Retinal pigment epithelial cell (primary cell): ENCODE data around the gene ANKS1B.

Experiments used
- DNase-seq: peaks from one replicate; pipeline ENCODE4 v3.0.0-alpha.2; 2010; ENCODE audit warnings: low read depth
- H3K4me3 ChIP-seq: 2 replicates; pipeline ENCODE4 v1.5.1; 2011; ENCODE audit warnings: mild to moderate bottlenecking, low read length, control low read depth, moderate library complexity
- CTCF ChIP-seq: conservative IDR thresholded peaks from 2 replicates; pipeline ENCODE4 v1.5.1; 2011; ENCODE audit warnings: low read depth, low read length, control low read depth, inconsistent platforms

The ANKS1B gene

DNA sequence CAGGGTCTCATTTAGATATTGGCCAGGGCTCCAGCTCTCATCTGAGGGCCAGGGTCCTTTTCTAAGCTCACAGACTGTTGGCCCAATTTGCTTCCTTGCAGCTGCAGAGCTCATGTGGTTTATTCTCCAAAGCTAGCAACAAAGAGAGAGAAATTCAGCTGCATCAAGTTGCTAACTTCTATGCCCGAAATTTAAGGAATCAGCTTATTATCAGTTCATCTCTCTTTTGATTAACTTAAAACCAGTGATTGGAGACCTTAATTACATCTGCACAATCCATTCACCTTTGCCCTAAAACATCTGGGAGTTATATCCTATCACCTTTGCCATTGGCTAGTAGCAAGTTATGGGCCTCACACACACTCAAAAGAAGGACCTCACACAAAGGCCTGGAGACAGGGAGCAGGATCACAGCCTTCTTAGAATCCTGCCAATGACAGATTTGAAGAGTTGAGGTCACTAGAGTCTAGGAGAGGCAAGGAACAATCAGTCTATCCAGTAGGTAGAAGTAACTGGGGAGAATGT, 596.0 kb downstream of the ANKS1B start:
- no peak overlapping the region for H3K4me3 ChIP-seq
- TF ChIP-seq CTCF, result no peak
- DNase-seq, result no peak

DNA sequence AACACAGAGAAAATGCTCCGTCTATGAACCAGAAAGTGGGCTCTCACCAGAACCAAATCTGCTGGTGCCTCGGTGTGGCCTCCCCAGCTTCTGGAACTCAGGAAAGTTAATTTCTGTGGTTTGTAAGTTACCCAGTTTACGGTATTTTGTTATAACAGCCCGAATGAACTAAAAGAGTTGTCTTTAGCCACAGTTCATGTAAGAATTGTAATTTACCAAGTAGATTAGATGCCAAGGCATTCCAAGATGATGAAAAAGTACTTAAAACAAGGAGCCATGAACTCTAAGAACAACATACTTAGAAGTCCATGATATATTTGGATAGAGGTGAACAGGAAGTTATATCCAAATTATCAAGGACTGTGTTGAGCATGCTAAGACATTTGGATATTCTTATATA, 597.1 kb downstream of the ANKS1B start:
- no peak overlapping the region for H3K4me3 ChIP-seq
- DNase-seq, result no peak
- no peak for TF ChIP-seq CTCF

GRCh38 chr12:99386907-99387306, 597.8 kb downstream of the ANKS1B start:
- no peak for DNase-seq
- peak; percentile 71 for TF ChIP-seq CTCF
- H3K4me3 ChIP-seq, result no peak overlapping the region

GRCh38 chr12:99383258-99383657, 601.5 kb downstream of the ANKS1B start:
- DNase-seq, result no peak
- no peak overlapping the region for H3K4me3 ChIP-seq
- no peak for TF ChIP-seq CTCF

DNA sequence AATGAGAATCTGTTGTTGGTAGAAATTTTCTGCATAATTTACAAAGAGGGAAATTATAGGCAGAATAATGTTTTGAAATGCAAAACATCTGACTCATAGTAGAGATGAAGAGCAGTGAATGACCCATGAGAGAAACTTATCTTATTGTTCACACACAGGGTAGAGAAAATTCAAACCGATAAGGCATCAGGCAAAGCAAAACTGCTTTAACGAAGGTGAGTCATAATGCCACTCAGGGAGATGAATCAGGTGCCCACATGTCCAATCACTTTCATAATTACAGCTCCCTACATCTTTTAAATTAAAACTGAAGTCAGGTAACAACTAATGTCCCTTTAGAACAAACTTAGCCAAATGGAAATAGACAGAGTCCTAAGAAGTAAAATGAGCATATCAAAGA, 602.7 kb downstream of the ANKS1B start:
- no peak for TF ChIP-seq CTCF
- peak; percentile 29 for DNase-seq
- no peak overlapping the region for H3K4me3 ChIP-seq

DNA sequence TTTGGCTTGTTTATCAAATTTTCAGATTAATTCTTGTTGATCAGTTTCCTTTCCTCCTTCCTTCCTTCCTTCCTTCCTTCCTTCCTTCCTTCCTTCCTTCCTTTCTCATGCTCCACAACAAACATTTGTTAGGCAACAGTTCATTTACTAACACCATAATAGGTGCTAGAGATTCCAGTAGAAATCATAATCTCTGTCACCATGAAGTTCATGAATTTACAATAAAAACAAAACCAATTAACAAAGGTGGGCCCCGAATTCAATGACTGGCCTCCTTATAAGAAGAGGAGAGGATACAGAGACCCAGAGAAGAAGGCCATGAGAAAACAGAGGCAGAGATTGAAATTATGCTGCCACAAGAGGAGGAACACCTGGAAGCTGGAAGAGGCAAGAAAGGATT, 604.0 kb downstream of the ANKS1B start:
- no peak for DNase-seq
- H3K4me3 ChIP-seq, result no peak overlapping the region

More for the DNA sequence above, 604.0 kb downstream of the ANKS1B start:
- no peak for TF ChIP-seq CTCF
